ENCODE results near the gene MBOAT7.

Gene MBOAT7

DNA sequence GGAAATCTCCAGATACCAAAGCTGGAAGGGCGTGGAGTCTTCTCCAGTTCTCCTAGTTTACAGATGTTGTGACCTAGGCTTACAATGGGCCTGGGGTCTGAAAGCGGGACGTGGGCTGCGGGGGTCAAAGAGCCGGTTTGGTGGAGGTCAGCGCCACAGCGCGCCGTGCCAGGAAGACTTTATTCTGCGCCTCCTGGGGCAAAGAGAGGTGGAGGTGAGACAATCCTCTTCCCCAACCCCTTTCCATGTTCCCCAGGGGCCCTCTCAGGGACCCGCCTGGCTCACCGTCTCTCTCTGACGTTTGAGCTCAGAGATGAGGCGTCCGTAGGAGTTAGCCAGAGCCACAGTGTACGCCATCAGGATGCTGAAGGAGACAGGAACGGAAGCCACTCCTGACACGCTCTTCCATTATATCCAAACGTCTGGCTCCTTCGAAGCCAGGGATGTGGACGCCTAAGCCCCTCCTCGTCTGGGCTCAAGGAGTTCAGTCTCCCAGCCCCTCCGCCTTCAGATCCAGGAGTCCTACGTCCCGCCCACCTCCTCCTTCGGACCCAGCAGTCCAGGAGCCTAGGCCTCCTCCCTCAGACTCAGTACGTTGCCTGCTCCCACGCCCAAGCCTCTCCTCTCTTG, 29.1 kb downstream of the MBOAT7 start:
- DNase-seq = no peak

DNA sequence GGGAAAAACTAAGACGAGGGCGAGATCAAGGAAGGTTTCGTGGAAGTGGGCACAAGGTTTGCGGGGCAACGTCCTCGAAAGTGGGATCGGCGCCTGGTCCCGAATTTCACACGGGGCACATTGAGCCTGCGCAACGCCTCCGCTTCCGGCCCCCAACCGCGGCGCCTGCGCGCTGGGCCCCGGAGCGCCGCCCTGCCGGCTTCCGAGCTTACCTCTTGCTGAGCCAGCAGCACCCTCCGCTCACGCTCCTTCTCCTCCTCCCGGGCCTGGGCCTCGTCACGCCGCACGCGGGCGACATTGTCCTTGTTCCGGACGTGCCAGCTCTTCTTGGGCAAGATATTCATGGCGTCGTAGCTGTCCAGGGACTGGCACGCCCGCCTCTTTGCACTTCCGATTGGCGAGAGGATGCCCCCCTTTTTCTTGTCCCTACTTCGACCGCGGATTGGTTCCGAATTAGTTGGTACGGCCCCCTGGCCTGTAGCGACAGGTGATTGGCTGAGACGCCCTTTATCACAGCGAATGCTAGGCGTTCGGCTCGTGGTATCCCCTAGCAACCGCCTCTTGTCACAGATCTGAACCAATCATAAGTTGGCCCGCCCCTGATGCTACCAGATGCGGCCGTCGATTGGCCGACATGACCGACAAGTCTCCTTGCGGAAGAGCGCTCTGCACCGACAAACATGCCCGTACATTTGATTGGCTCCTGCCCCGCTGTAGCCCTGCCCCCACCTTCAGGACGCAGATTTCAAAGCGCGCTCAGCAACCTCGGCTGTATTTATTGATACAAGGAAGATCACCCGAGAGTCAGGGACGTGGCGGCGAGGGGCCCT, 29.8 kb downstream of the MBOAT7 start, which contains the start of gene LENG1:
LENG1 (minus strand) TSS at position 370 of the 830 bp plus-strand sequence; CDS start at position 344, 26 bp downstream.
- peak; percentile 99 for DNase-seq

DNA sequence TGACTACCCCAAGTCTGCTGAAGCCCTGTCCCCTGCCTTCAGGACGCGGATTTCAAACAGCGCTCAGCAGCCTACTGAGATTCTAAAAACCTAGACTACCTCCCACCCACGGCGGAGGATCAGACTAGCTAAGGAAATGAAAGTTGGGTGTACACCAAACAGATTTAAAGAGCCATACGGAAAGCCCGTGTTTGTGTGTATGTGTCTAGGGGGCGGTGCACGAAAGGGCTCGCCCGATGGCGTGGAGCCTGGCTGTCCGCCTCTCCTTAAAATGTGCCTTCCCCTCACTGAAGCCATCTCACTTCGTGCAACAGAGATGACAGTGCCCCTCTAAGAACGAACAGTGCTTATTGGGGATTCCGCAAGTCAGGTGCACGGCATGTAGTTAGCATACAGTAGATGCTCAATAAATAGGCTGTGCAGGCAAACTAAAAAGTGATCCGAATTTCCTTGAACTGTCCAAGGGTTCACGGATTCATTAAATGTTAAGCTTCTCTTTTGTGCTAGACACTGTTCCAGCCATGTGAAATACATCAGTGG, 30.5 kb downstream of the MBOAT7 start:
- DNase-seq = no peak

DNA sequence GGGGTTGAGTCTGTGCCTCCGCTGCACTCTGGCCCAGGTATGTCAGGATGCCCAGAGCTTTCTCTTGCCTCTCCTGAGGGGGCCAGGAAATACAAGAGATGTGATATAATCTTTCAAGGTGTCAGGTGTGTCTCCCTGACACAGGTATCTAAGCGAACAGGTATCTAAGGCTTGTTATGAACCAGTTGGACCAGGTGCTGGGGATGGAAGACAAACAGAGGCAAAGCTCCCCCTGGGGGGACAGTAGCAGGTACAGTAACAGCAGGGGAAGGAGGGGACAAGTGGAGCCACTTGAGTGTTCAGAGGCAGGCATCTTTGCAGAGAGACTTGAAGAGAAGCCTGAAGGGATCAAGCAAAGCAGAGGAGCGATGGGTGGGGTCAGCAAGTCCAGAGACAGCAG, 32.4 kb downstream of the MBOAT7 start:
- no peak for DNase-seq

- DNase-seq = no peak
Measured at GRCh38 chr19:54156490-54156889, 32.9 kb downstream of the MBOAT7 start.

DNA sequence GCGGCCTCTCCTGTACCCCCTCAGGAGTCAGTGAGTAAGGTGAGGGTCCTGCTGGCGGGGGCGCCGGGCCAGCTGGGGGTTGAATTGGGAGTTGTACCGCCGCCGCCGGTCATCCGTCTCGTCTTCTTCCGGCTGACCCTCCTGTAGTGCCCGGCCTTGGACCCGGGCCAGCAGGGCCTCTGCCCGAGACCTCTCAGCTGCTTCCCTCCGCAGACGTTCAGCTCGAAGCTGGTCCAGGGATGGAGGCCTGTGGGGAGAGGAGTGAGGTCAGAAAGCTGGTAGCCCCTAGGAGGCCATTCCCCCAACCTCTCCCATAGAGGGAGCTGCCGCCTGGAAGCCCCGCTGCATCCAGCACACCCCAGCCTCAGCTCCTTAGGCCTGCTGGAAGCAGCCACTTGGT, 33.7 kb downstream of the MBOAT7 start:
- no peak for DNase-seq

DNA sequence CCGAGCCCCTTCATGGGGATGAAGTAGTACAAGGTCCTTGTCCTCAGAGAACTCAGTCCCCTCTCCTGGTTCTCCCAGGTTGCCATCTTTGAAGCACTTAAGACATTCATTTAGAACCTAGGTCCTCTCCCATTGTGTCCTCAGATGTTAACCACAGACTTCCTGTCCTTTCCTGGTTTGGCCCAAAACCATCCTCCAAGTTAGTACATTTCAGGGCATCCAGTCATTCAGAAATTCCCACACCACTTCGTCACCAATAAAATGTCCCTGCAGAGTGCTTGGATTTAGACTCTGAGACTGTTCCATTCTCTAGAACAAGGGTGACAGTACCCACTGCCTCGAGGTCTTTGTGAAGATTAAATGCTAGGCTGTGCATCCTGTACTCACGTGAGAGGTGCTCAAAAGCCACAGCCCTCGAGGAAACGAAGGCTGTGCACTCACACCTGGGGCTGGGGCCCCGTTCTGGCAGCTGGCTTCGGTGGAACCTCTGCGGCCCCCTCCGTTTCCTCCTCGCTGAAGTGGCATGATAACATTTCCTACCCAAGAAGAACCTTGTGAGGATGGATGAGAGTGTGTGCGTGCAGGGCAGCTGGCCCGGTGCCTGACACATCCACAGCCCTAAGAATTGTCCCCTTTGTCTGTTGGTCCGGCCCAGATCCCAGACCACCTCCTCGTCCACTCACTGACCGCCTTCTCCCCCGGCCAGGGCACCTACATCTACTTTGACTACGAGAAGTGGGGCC, 34.6 kb downstream of the MBOAT7 start:
- DNase-seq = no peak

- no peak for DNase-seq
Measured at GRCh38 chr19:54153731-54154326, 35.6 kb downstream of the MBOAT7 start.

DNA sequence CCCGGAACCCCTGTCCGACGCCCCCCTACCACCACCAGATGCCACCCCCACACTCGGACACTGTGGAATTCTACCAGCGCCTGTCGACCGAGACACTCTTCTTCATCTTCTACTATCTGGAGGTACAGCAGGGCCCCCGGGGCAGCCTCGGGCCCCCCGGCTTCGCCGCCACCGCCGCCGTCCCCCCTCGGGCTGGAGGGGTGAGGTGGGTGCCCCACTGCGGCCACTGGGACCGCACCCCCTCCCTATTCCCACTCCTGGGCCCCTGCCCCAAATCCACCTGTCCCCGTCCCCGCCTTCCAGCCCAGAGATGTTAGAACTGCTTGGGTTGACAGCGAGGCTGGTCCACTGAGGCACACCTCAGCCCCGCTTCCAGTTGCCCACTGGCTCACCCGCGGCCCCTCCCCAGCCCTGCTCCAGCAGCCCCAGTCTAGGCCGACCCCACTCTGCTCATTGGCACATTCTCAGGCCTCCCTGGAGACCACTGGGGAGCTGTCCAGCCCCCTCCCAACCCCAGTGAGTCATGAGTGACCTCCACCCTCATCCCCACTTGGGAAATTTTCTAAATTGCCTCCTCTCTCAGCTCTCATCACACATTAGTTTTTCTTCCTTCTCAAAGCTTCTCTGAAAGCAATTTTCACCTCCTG, 36.4 kb downstream of the MBOAT7 start:
- DNase-seq = no peak

DNA sequence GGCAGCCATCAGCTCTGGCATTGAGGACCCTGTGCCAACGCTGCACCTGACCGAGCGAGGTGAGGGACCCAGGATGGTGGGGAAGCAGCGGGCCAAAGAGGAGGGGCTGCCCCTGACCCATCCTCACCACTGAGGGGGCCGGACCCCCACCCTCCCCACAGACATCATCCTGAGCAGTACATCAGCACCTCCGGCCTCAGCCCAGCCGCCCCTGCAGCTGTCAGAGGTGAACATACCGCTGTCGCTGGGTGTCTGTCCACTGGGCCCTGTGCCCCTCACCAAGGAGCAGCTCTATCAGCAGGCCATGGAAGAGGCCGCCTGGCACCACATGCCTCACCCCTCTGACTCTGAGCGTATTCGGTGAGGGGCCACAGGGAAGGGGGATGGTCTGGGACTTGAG, 37.1 kb downstream of the MBOAT7 start:
- no peak for DNase-seq

GRCh38 chr19:54151362-54152035, 37.9 kb downstream of the MBOAT7 start:
- no peak for DNase-seq

DNA sequence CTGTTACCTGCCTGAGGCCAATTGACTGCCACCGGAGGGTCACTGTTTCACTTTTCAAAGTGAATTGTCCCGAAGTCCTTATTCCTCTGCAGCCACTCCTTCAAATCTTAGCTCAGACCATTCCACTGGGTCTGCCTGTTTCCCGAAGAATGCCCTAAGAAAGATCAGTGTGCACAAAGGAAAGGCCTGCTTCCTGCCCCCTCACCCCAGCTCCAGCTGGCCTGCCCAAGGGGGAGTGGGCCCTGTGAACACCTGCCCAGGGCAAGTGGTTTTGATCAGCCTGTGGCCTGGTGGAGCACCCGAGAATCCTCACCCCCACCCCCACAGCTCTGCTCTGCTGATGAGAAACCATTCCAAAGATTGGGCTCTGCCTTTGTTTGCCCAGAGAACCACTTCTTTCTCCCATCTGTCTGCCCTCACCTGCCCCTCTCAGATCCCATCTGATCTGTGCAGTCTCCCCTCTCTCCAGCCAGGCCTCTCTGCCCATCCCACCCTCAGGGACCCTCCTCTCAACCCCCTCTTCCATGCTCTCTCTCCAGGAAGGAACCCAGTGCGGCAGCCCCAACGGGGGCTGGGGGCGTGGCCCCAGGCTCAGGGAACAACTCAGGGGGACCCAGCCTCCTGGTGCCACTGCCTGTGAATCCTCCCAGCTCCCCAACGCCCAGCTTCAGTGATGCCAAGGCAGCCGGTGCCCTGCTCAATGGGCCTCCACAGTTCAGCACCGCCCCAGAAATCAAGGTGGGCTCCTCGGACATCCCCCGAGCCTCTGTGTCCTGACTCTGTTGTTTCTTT, 40.2 kb downstream of the MBOAT7 start:
- no peak for DNase-seq

- DNase-seq = no peak
Measured at GRCh38 chr19:54148158-54148557, 41.2 kb downstream of the MBOAT7 start.

DNA sequence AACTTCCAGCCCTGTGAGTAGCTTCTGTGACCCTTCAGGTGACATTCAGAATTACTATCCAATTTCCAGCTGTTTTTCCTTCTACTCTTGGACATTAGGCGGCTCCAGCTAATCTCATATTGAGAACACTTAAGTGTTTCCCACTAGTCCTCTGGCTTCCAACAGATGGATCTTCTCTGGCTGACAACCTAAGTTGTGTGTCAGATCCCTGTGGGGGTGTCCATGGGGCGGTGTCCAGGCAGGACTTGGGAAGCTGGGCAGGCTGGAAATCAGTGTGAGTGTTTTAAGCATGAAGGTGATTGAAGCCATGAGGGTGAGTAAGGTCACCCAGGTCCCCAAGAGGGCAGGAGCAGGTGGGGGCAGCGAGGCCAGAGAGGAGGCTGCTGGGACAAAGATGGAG, 41.7 kb downstream of the MBOAT7 start:
- DNase-seq = no peak

GRCh38 chr19:54145541-54146158, 43.7 kb downstream of the MBOAT7 start:
- no peak for DNase-seq

DNA sequence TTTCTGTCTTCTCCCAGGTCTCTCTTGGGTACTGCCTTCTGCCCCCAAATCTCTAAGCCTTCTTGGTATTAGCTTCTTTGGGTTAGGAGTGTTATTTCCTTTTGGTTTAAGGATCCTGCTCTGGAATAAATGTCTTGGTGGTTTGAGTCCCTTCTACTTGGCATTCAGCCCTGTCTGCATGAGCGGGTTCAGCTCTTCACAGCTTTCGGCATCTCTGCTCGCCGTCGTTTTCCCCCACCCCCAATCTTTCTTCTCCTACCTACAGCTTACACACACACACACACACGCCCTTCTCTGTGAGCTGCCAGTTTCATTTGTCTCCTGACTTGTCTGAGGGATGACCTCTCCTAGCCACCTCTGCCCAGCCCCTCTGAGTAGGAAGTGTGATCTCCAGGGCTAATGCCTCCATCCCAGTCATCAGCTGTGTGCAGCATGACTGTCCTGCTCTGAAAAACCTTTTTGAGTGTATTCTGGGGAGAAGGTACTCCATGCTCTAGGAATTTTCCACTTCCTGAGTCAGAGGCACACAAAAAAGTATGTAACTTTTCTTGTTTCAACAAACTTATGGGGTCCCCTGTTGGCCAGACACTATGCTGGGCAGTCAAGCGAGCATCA, 47.1 kb downstream of the MBOAT7 start:
- no peak for DNase-seq

- no peak for DNase-seq
Measured at GRCh38 chr19:54141356-54141755, 48.0 kb downstream of the MBOAT7 start.

DNA sequence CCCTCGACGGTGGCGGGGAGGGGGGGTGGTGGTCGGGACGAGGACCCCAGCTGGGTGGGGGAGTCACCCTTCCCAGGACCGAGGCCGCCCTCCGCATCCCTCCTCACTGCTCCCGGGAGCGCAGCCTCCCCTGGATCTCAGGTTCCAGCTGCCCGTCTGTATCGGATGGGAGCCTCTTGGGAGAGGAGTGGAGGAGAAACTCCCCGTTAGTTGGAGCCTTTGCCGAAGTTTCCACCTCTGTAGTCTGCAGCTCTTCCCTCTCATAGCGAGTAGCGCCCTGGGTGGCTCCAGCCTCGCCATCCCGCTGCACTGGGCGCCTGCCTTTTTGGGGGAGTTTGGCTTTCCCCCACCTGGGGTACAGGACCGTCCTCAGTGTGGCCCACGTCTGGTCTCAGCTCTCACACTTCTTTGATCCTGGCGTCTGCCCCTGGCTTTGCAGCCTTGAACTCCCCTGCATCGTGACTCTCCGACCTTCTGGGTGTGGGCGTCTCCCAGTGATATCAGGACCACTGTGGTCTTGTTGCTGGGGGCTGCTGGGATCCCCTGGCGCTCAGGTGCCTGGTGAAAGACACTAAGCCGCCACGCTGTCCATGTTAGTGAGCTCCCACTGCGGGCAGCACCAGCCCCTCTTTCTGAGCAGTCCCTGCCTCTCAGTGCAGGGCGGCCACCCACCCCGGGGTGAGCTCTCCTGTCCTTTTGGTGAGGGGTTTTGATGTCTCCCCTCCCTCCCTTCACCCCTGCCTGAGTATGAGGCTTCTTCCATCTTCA, 50.7 kb downstream of the MBOAT7 start:
- DNase-seq = no peak

All from NCI-H1048 (cell line).